HEK293 (cell line): Measurements from ENCODE around the gene STARD3.

Experiments used
- CTCF ChIA-PET: fragments of 350-600 bp; formaldehyde crosslinking; extraction: SDS; loops from one replicate; lab custom pipeline; 2021; ENCODE audit warnings: antibody characterized with exemption; lab: Yijun Ruan, JAX
- POLR2A ChIA-PET: fragments of 300-600 bp; formaldehyde crosslinking; extraction: SDS; loops from one replicate; lab custom pipeline; 2020; ENCODE audit warnings: antibody characterized with exemption, inconsistent platforms; lab: Yijun Ruan, JAX
- H3K27ac ChIP-seq: fragments of 200-500 bp; sonication (Bioruptor generic); 2 replicates; pipeline ENCODE4 v1.5.1; 2014; ENCODE audit warnings: low read depth, low read length, control low read depth, inconsistent platforms; ENCODE audit errors: extremely low read depth
- H3K36me3 ChIP-seq, 2 experiments: fragments of 200-500 bp in 1 of 2; sonication (Bioruptor generic) in 1 of 2; 1 replicate in 1 of 2; 2 replicates in 1 of 2; pipeline ENCODE4 v1.5.1; 2014 to 2017; ENCODE audit warnings: inconsistent platforms in 2 of 2, low read length in 2 of 2; ENCODE audit not compliant: control insufficient read depth in 2 of 2, insufficient read depth in 1 of 2
- H3K4me1 ChIP-seq: fragments of 200-500 bp; sonication (Bioruptor generic); 2 replicates; pipeline ENCODE4 v1.5.1; 2014; ENCODE audit warnings: mild to moderate bottlenecking, low read length, inconsistent platforms; ENCODE audit not compliant: control insufficient read depth, insufficient read depth
- H3K4me3 ChIP-seq: 2 replicates; pipeline ENCODE4 v1.5.1; 2011; ENCODE audit warnings: low read depth, mild to moderate bottlenecking, control low read depth, low read length, moderate library complexity
- H3K9me3 ChIP-seq: fragments of 200-500 bp; sonication (Bioruptor generic); 2 replicates; pipeline ENCODE4 v1.5.1; 2014; ENCODE audit warnings: low read depth, low read length, inconsistent platforms; ENCODE audit not compliant: control insufficient read depth, insufficient read depth
- BCL11A ChIP-seq: fragments of 450-650 bp; formaldehyde crosslinking; IDR thresholded peaks from 2 replicates; pipeline ENCODE4 v1.5.1; 2016; ENCODE audit warnings: low read depth, missing biosample characterization, missing genetic modification characterization
- BCL11B ChIP-seq: fragments of 450-650 bp; formaldehyde crosslinking; IDR thresholded peaks from 2 replicates; pipeline ENCODE4 v1.5.1; 2016; ENCODE audit warnings: low read depth, missing biosample characterization, missing genetic modification characterization
- EGR2 ChIP-seq: fragments of 450-650 bp; formaldehyde crosslinking; IDR thresholded peaks from 2 replicates; pipeline ENCODE4 v1.5.1; 2016; ENCODE audit warnings: low read depth, missing biosample characterization, missing genetic modification characterization
- HOXC10 ChIP-seq: sonication (generic); formaldehyde crosslinking; IDR thresholded peaks from 2 replicates; pipeline ENCODE4 v1.8.1; 2023; ENCODE audit warnings: mild to moderate bottlenecking, missing genetic modification reagents
- PRDM1 ChIP-seq: fragments of 450-650 bp; formaldehyde crosslinking; IDR thresholded peaks from 2 replicates; pipeline ENCODE4; 2016; ENCODE audit warnings: missing biosample characterization, missing genetic modification characterization
- YY1 ChIP-seq: fragments of 450-650 bp; formaldehyde crosslinking; IDR thresholded peaks from 2 replicates; pipeline ENCODE4 v1.5.1; 2018; ENCODE audit warnings: missing biosample characterization, missing genetic modification characterization
- ZBTB21 ChIP-seq: fragments of 450-650 bp; formaldehyde crosslinking; IDR thresholded peaks from 2 replicates; pipeline ENCODE4 v1.5.1; 2017; ENCODE audit warnings: missing biosample characterization, missing genetic modification characterization
- ZBTB49 ChIP-seq: fragments of 450-650 bp; formaldehyde crosslinking; IDR thresholded peaks from 2 replicates; pipeline ENCODE4 v1.5.1; 2016; ENCODE audit warnings: missing biosample characterization, missing genetic modification characterization, low read depth
- ZBTB7A ChIP-seq: fragments of 450-650 bp; formaldehyde crosslinking; IDR thresholded peaks from 2 replicates; pipeline ENCODE4 v1.5.1; 2016; ENCODE audit warnings: low read depth, missing biosample characterization, missing genetic modification characterization
- ZFHX2 ChIP-seq: fragments of 450-650 bp; formaldehyde crosslinking; conservative IDR thresholded peaks from 2 replicates; pipeline ENCODE4 v1.5.1; 2016; ENCODE audit warnings: missing biosample characterization, missing genetic modification characterization
- ZNF121 ChIP-seq: fragments of 450-650 bp; formaldehyde crosslinking; IDR thresholded peaks from 2 replicates; pipeline ENCODE4 v1.5.1; 2016; ENCODE audit warnings: missing biosample characterization, missing genetic modification characterization
- ZNF302 ChIP-seq: fragments of 450-650 bp; formaldehyde crosslinking; IDR thresholded peaks from 2 replicates; pipeline ENCODE4 v1.5.1; 2016; ENCODE audit warnings: missing biosample characterization, missing genetic modification characterization, low read depth
- ZNF324 ChIP-seq: fragments of 450-650 bp; formaldehyde crosslinking; IDR thresholded peaks from 2 replicates; pipeline ENCODE4 v1.5.1; 2016; ENCODE audit warnings: missing biosample characterization, missing genetic modification characterization
- ZNF341 ChIP-seq: fragments of 450-650 bp; formaldehyde crosslinking; IDR thresholded peaks from 2 replicates; pipeline ENCODE4; 2016; ENCODE audit warnings: low read depth, missing biosample characterization, missing genetic modification characterization
- ZNF404 ChIP-seq: fragments of 450-650 bp; formaldehyde crosslinking; IDR thresholded peaks from 2 replicates; pipeline ENCODE4 v1.5.1; 2017; ENCODE audit warnings: missing biosample characterization, missing genetic modification characterization
- ZNF473 ChIP-seq: fragments of 450-650 bp; formaldehyde crosslinking; IDR thresholded peaks from 2 replicates; pipeline ENCODE4 v1.5.1; 2017; ENCODE audit warnings: missing biosample characterization, missing genetic modification characterization
- ZNF514 ChIP-seq: fragments of 450-650 bp; formaldehyde crosslinking; IDR thresholded peaks from 2 replicates; pipeline ENCODE4 v1.5.1; 2016; ENCODE audit warnings: missing biosample characterization, missing genetic modification characterization
- ZNF76 ChIP-seq: fragments of 450-650 bp; formaldehyde crosslinking; IDR thresholded peaks from 2 replicates; pipeline ENCODE4; 2016; ENCODE audit warnings: low read depth, missing biosample characterization, missing genetic modification characterization, borderline replicate concordance
- TF ChIP-seq, protein P1 (sequence below): fragments of 450-650 bp; formaldehyde crosslinking; conservative IDR thresholded peaks from 2 replicates; pipeline ENCODE4 v1.5.1; 2016; ENCODE audit warnings: low read depth, missing biosample characterization, missing genetic modification characterization
- TF ChIP-seq, protein P2 (sequence below): fragments of 450-650 bp; formaldehyde crosslinking; IDR thresholded peaks from 2 replicates; pipeline ENCODE4 v1.5.1; 2016; ENCODE audit warnings: missing biosample characterization, missing genetic modification characterization
- TF ChIP-seq, protein P3 (sequence below): fragments of 450-650 bp; formaldehyde crosslinking; IDR thresholded peaks from 2 replicates; pipeline ENCODE4 v1.5.1; 2016; ENCODE audit warnings: missing biosample characterization, missing genetic modification characterization, borderline replicate concordance

The STARD3 gene

DNA sequence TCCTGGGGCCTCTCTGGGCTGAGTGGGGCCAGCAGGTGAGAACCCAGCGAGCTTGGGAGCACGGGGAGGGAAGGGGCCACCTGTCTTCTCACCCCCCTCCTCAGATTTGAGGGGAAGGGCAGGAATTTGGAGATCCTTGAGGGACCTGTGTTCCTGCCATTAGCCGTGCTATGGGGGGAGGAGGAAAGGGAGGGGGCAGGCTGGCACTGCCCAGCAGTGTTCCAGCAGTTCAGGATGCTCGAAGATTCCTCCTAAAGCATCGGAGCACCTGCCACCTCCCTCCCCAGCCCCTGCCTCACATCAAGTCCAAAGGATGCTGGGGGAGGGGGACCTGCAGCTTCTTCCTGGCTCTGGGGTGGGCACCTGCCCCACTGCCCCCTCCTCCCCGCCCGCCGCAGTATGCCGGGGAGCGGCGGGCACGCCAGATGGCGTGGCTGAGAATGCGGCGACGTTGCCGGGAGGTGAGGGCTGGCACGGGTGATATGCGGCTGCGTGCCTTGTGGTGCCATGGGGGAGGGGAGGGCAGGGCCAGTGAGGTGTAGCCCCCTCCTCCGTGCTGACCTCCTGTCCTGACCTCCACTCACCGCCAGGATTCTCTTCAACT, 24.6 kb upstream of the STARD3 start:
- CTCF ChIA-PET, result interaction anchor here (0.9 to 4.0 kb wide), 4 partner anchors 9 to 64 kb away, joined by 4 to 39 read pairs (median 12); no protein-coding TSS in a partner anchor
- TF ChIP-seq, protein P1, sequence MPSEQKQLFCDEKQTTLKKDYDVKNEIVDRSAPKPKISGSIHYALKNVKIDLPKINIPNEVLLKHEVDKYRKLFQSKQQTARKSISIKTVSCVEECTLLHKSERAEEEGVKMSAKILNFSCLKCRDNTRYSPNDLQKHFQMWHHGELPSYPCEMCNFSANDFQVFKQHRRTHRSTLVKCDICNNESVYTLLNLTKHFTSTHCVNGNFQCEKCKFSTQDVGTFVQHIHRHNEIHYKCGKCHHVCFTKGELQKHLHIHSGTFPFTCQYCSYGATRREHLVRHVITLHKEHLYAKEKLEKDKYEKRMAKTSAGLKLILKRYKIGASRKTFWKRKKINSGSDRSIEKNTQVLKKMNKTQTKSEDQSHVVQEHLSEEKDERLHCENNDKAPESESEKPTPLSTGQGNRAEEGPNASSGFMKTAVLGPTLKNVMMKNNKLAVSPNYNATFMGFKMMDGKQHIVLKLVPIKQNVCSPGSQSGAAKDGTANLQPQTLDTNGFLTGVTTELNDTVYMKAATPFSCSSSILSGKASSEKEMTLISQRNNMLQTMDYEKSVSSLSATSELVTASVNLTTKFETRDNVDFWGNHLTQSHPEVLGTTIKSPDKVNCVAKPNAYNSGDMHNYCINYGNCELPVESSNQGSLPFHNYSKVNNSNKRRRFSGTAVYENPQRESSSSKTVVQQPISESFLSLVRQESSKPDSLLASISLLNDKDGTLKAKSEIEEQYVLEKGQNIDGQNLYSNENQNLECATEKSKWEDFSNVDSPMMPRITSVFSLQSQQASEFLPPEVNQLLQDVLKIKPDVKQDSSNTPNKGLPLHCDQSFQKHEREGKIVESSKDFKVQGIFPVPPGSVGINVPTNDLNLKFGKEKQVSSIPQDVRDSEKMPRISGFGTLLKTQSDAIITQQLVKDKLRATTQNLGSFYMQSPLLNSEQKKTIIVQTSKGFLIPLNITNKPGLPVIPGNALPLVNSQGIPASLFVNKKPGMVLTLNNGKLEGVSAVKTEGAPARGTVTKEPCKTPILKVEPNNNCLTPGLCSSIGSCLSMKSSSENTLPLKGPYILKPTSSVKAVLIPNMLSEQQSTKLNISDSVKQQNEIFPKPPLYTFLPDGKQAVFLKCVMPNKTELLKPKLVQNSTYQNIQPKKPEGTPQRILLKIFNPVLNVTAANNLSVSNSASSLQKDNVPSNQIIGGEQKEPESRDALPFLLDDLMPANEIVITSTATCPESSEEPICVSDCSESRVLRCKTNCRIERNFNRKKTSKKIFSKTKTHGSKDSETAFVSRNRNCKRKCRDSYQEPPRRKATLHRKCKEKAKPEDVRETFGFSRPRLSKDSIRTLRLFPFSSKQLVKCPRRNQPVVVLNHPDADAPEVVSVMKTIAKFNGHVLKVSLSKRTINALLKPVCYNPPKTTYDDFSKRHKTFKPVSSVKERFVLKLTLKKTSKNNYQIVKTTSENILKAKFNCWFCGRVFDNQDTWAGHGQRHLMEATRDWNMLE (tag by site-specific recombination), result no peak
- TF ChIP-seq, protein P2, sequence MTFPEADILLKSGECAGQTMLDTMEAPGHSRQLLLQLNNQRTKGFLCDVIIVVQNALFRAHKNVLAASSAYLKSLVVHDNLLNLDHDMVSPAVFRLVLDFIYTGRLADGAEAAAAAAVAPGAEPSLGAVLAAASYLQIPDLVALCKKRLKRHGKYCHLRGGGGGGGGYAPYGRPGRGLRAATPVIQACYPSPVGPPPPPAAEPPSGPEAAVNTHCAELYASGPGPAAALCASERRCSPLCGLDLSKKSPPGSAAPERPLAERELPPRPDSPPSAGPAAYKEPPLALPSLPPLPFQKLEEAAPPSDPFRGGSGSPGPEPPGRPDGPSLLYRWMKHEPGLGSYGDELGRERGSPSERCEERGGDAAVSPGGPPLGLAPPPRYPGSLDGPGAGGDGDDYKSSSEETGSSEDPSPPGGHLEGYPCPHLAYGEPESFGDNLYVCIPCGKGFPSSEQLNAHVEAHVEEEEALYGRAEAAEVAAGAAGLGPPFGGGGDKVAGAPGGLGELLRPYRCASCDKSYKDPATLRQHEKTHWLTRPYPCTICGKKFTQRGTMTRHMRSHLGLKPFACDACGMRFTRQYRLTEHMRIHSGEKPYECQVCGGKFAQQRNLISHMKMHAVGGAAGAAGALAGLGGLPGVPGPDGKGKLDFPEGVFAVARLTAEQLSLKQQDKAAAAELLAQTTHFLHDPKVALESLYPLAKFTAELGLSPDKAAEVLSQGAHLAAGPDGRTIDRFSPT (tag by site-specific recombination), result peak; percentile 55
- TF ChIP-seq, all 188 proteins: peak for 1
- Histone ChIP-seq H3K4me3 (no peak overlapping the region), H3K36me3 (no peaks in the 10 kb centered on the region), H3K27ac (no peak overlapping the region), H3K9me3 (no peaks in the 10 kb centered on the region), H3K4me1 (peaks cover 10% of the 10 kb centered on the region)
- POLR2A ChIA-PET, result no interaction called here

- Histone ChIP-seq H3K36me3 (no peaks in the 10 kb centered on the region), H3K27ac (no peak overlapping the region), H3K4me1 (peaks cover 6% of the 10 kb centered on the region; the same call in 1 of the 2 replicates), H3K4me3 (no peak overlapping the region), H3K9me3 (no peaks in the 10 kb centered on the region)
- ChIA-PET CTCF (interaction anchor here (0.6 to 4.0 kb wide), 4 partner anchors 8 to 42 kb away, joined by 3 to 39 read pairs (median 11); no protein-coding TSS in a partner anchor), POLR2A (interaction anchor here (0.6 kb wide), 1 partner anchor 32 kb away, joined by 11 read pairs; no protein-coding TSS in a partner anchor)
- 0 out of 2 replicates have a peak, but pooled peaks have one; percentile 7 for TF ChIP-seq ZBTB7A (tag by site-specific recombination)
- TF ChIP-seq ZNF341 (tag by site-specific recombination), result no peak
- TF ChIP-seq ZNF514 (tag by site-specific recombination), result no peak
- TF ChIP-seq EGR2 (tag by site-specific recombination), result no peak
- no peak for TF ChIP-seq ZNF473
- TF ChIP-seq HOXC10, result no peak
- TF ChIP-seq PRDM1 (tag by site-specific recombination), result no peak
- peak; percentile 41; the same call in 1 of the 2 replicates for TF ChIP-seq ZNF121 (tag by site-specific recombination)
- TF ChIP-seq ZNF302 (tag by site-specific recombination), result no peak
- TF ChIP-seq ZNF404 (tag by site-specific recombination), result no peak
- TF ChIP-seq ZBTB49, result no peak
- TF ChIP-seq YY1 (tag by site-specific recombination), result no peak
- TF ChIP-seq BCL11B (tag by site-specific recombination), result peak; percentile 94
- no peak for TF ChIP-seq ZBTB21 (tag by site-specific recombination)
- TF ChIP-seq BCL11A (tag by site-specific recombination), result peak; percentile 93
- TF ChIP-seq ZFHX2 (tag by site-specific recombination), result no peak
- TF ChIP-seq, protein P3, sequence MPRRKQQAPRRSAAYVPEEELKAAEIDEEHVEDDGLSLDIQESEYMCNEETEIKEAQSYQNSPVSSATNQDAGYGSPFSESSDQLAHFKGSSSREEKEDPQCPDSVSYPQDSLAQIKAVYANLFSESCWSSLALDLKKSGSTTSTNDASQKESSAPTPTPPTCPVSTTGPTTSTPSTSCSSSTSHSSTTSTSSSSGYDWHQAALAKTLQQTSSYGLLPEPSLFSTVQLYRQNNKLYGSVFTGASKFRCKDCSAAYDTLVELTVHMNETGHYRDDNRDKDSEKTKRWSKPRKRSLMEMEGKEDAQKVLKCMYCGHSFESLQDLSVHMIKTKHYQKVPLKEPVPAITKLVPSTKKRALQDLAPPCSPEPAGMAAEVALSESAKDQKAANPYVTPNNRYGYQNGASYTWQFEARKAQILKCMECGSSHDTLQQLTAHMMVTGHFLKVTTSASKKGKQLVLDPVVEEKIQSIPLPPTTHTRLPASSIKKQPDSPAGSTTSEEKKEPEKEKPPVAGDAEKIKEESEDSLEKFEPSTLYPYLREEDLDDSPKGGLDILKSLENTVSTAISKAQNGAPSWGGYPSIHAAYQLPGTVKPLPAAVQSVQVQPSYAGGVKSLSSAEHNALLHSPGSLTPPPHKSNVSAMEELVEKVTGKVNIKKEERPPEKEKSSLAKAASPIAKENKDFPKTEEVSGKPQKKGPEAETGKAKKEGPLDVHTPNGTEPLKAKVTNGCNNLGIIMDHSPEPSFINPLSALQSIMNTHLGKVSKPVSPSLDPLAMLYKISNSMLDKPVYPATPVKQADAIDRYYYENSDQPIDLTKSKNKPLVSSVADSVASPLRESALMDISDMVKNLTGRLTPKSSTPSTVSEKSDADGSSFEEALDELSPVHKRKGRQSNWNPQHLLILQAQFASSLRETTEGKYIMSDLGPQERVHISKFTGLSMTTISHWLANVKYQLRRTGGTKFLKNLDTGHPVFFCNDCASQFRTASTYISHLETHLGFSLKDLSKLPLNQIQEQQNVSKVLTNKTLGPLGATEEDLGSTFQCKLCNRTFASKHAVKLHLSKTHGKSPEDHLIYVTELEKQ (tag by site-specific recombination), result no peak
- TF ChIP-seq ZNF324 (tag by site-specific recombination), result no peak
- TF ChIP-seq ZNF76 (tag by site-specific recombination), result no peak
Measured at GRCh38 chr17:39612935-39613464, 23.9 kb upstream of the STARD3 start.
